Suprapubic skin (tissue), 4 donors: ENCODE data around the gene ROR2.

Source experiments
- EP300 ChIP-seq: sonication (generic); formaldehyde crosslinking; IDR thresholded peaks from one replicate; pipeline ENCODE4 v1.6.1; 2017; ENCODE audit warnings: antibody characterized with exemption
- POLR2A ChIP-seq, 2 donors: fragments of 450-650 bp; IDR thresholded peaks; one replicate each; pipeline ENCODE4 v1.6.1; 2017; ENCODE audit warnings: antibody characterized with exemption in 2 of 2, mild to moderate bottlenecking in 2 of 2, moderate library complexity in 2 of 2
- POLR2AphosphoS5 ChIP-seq, 3 donors: sonication (generic); formaldehyde crosslinking; IDR thresholded peaks; one replicate each; pipeline ENCODE4 v1.6.1; 2017; ENCODE audit warnings: antibody characterized with exemption in 3 of 3
- TF ChIP-seq, protein P1 (sequence below), 2 donors: fragments of 200-600 bp in 1 of 2; fragments of 450-650 bp in 1 of 2; sonication (generic) in 1 of 2; IDR thresholded peaks; one replicate each; pipeline ENCODE4 v1.5.1; 2016 to 2019; ENCODE audit warnings: antibody characterized with exemption in 2 of 2, mild to moderate bottlenecking in 1 of 2, moderate library complexity in 1 of 2

DNA sequence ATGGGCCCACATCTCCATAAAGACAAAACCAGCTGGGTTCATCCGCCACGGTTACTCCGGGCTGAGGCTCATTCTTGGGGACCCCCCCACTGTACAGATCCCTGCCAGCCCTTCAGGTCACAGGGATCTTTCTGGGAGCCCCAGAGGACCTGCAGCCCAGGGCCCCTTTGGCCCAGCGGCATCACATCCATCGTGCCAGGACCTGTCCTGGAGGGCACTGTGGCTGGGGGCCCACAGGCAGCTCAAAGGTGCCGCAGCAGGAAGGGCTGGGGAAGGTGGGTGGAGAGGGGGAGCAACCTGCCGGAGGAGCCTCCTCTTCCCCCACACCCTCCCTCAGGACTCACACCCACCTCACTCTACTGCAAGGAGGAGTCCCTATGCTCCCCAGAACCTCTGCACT is 252.8 kb downstream of the ROR2 start:
- TF ChIP-seq EP300 (no peak), POLR2A (IDR thresholded peaks at IDR 0.05) (no peak), POLR2AphosphoS5 (IDR thresholded peaks at IDR 0.05) (no peak)
- TF ChIP-seq, protein P1, sequence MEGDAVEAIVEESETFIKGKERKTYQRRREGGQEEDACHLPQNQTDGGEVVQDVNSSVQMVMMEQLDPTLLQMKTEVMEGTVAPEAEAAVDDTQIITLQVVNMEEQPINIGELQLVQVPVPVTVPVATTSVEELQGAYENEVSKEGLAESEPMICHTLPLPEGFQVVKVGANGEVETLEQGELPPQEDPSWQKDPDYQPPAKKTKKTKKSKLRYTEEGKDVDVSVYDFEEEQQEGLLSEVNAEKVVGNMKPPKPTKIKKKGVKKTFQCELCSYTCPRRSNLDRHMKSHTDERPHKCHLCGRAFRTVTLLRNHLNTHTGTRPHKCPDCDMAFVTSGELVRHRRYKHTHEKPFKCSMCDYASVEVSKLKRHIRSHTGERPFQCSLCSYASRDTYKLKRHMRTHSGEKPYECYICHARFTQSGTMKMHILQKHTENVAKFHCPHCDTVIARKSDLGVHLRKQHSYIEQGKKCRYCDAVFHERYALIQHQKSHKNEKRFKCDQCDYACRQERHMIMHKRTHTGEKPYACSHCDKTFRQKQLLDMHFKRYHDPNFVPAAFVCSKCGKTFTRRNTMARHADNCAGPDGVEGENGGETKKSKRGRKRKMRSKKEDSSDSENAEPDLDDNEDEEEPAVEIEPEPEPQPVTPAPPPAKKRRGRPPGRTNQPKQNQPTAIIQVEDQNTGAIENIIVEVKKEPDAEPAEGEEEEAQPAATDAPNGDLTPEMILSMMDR (IDR thresholded peaks at IDR 0.05) = no peak
